Duodenal mucosa (tissue), 2 donors: ENCODE data around the gene CCDC85C.

ENCODE experiments used
- H3K27ac ChIP-seq: one replicate; pipeline ENCODE4 v1.7.0; 2013; ENCODE audit warnings: low read depth, low read length
- H3K27me3 ChIP-seq, 2 donors: one replicate each; pipeline ENCODE4 v1.7.0; 2013; ENCODE audit warnings: low read length in 2 of 2, control low read depth in 1 of 2; ENCODE audit not compliant: insufficient read depth in 2 of 2, control insufficient read depth in 1 of 2
- H3K36me3 ChIP-seq, 2 donors: one replicate each; pipeline ENCODE4 v1.7.0; 2013; ENCODE audit warnings: low read length in 2 of 2, control low read depth in 1 of 2; ENCODE audit not compliant: insufficient read depth in 2 of 2, control insufficient read depth in 1 of 2
- H3K4me1 ChIP-seq, 2 donors: one replicate each; pipeline ENCODE4 v1.7.0; 2013; ENCODE audit warnings: low read length in 2 of 2, control low read depth in 1 of 2; ENCODE audit not compliant: insufficient read depth in 2 of 2, control insufficient read depth in 1 of 2
- H3K4me3 ChIP-seq, 2 donors: one replicate each; pipeline ENCODE4 v1.7.0; 2013; ENCODE audit warnings: low read length in 2 of 2, low read depth in 1 of 2
- H3K9ac ChIP-seq, 2 donors: one replicate each; pipeline ENCODE4 v1.7.0; 2013; ENCODE audit warnings: low read length in 2 of 2, low read depth in 1 of 2
- H3K9me3 ChIP-seq, 2 donors: one replicate each; pipeline ENCODE4 v1.7.0; 2013; ENCODE audit warnings: low read length in 2 of 2, control low read depth in 1 of 2; ENCODE audit not compliant: control insufficient read depth in 1 of 2

Gene CCDC85C

GRCh38 chr14:99566009-99566389, 38.0 kb downstream of the CCDC85C start:
- H3K27ac ChIP-seq, result no peak overlapping the region

DNA sequence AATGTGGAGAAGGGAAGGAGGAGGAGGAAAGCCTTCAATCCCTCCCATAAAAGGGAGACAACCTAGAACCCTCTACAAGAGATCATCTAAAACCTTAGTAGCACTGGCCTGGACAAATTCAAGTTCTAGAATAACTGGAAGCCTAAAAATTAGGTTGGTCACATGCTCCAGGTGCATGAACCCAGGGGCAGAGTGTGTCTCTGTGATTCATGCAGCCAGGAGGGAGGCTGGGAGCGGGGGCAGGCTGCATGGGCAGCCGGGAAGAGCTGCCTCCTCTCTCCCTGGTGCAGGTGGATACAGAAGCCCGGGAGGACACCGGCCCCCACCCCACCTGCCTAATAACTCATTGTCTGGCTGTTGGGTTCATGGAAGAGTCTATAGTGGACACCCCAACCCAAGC, 38.6 kb downstream of the CCDC85C start:
- H3K9ac ChIP-seq, result peak overlapping the region in 1 of 2 donors; percentile 35
- peaks cover 86 to 92% of the 10 kb centered on the region in 2 donors for H3K4me1 ChIP-seq
- H3K36me3 ChIP-seq, result no peaks in the 10 kb centered on the region
- H3K4me3 ChIP-seq, result no peak overlapping the region
- no peaks in the 10 kb centered on the region for H3K27me3 ChIP-seq
- no peak overlapping the region for H3K27ac ChIP-seq
- H3K9me3 ChIP-seq, result no peaks in the 10 kb centered on the region

More at GRCh38 chr14:99566009-99566389, 38.0 kb downstream of the CCDC85C start:
- H3K9me3 ChIP-seq, result no peaks in the 10 kb centered on the region
- no peaks in the 10 kb centered on the region for H3K36me3 ChIP-seq
- peak overlapping the region in 1 of 2 donors; percentile 35 for H3K9ac ChIP-seq
- no peak overlapping the region for H3K4me3 ChIP-seq
- H3K27me3 ChIP-seq, result no peaks in the 10 kb centered on the region
- H3K4me1 ChIP-seq, result peaks cover 88 to 93% of the 10 kb centered on the region in 2 donors

- no peaks in the 10 kb centered on the region for H3K9me3 ChIP-seq
- peaks cover 81 to 87% of the 10 kb centered on the region in 2 donors for H3K4me1 ChIP-seq
- no peaks in the 10 kb centered on the region for H3K36me3 ChIP-seq
- H3K4me3 ChIP-seq, result no peak overlapping the region
- H3K9ac ChIP-seq, result no peak overlapping the region
- H3K27me3 ChIP-seq, result no peaks in the 10 kb centered on the region
- H3K27ac ChIP-seq, result no peak overlapping the region
Measured at GRCh38 chr14:99564926-99565259, 39.1 kb downstream of the CCDC85C start.

DNA sequence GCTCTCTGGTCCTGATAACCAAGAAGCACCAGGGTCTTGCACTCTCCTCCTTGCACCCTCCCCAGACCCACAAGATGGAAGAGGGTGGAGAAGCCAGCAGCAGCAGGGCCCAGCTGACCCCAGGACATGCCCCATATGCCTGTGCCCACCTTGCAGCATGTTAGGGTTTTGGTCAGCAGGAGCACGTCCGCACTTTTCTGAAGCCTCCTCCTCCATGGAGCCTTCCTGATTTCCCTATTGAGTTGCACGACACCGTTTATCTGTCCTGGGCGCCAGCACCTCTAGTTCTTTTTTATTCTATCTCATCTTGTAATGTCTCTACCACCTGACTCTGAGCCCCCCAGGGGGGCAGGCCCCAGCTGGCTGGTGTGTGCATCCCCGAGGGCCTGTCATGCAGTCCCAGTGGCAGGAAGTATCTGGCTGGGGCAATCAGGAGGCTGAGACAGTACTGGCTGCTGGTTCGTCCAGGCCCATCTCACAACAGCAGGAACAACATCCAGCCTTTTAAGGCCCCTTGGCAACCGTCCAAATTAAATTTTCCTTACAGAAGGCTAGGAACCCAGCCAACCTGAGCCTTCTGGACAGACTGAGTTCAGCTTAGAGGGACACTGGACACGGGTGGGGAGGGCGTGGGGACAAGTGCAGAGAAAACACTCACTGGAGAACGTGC, 39.6 kb downstream of the CCDC85C start:
- Histone ChIP-seq H3K27ac (no peak overlapping the region), H3K27me3 (no peaks in the 10 kb centered on the region), H3K9ac (no peak overlapping the region), H3K4me3 (no peak overlapping the region), H3K9me3 (no peaks in the 10 kb centered on the region), H3K4me1 (peaks cover 78 to 82% of the 10 kb centered on the region in 2 donors), H3K36me3 (no peaks in the 10 kb centered on the region)

DNA sequence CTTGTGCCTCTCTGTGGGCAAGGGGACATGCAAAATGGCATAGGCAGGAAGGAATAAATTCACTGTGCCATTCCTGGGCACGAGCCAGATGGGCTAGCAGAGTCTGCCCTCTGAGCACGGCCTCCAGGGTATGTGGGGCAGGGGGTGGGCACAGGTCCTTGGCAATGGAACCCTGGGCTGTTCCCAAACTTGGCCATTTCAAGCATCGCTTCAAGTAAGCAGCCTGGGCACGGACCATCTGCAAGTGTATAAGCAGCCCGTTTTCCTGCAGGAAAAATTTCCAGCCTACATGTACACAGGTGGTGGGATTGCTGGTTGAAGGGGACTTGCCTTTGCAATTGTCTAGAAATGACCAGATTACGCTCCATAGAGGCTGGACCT, 40.3 kb downstream of the CCDC85C start:
- no peaks in the 10 kb centered on the region for H3K9me3 ChIP-seq
- H3K36me3 ChIP-seq, result no peaks in the 10 kb centered on the region
- H3K9ac ChIP-seq, result no peak overlapping the region
- no peaks in the 10 kb centered on the region for H3K27me3 ChIP-seq
- H3K4me1 ChIP-seq, result peaks cover 72 to 76% of the 10 kb centered on the region in 2 donors
- no peak overlapping the region for H3K27ac ChIP-seq
- no peak overlapping the region for H3K4me3 ChIP-seq

GRCh38 chr14:99562856-99563748, 40.9 kb downstream of the CCDC85C start:
- Histone ChIP-seq H3K9me3 (no peaks in the 10 kb centered on the region), H3K9ac (no peak overlapping the region), H3K4me3 (no peak overlapping the region), H3K27me3 (no peaks in the 10 kb centered on the region), H3K4me1 (peaks cover 66 to 69% of the 10 kb centered on the region in 2 donors), H3K36me3 (no peaks in the 10 kb centered on the region), H3K27ac (no peak overlapping the region)

DNA sequence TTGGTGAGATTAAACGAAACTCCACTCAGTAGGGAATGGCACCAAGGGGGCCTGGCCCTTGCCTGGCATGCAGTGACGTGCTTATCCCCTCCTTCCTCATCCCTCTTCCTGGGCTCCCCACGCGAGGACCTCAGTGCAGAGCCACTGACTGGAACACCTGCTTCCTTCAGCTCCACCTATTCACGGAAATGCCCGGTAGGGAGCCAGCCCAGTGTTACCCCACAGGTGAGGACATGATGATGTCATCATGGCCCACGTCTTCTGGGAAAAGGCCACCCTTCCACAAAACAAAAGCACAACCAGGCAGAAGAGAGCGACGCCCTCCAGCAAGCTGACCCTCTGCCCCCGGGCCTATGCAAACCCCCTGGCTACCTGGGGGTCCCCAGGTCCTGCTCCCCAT, 42.1 kb downstream of the CCDC85C start:
- H3K9me3 ChIP-seq, result no peaks in the 10 kb centered on the region
- no peak overlapping the region for H3K27ac ChIP-seq
- H3K27me3 ChIP-seq, result no peaks in the 10 kb centered on the region
- peaks cover 61 to 62% of the 10 kb centered on the region in 2 donors for H3K4me1 ChIP-seq
- no peak overlapping the region for H3K4me3 ChIP-seq
- no peak overlapping the region for H3K9ac ChIP-seq
- no peaks in the 10 kb centered on the region for H3K36me3 ChIP-seq

DNA sequence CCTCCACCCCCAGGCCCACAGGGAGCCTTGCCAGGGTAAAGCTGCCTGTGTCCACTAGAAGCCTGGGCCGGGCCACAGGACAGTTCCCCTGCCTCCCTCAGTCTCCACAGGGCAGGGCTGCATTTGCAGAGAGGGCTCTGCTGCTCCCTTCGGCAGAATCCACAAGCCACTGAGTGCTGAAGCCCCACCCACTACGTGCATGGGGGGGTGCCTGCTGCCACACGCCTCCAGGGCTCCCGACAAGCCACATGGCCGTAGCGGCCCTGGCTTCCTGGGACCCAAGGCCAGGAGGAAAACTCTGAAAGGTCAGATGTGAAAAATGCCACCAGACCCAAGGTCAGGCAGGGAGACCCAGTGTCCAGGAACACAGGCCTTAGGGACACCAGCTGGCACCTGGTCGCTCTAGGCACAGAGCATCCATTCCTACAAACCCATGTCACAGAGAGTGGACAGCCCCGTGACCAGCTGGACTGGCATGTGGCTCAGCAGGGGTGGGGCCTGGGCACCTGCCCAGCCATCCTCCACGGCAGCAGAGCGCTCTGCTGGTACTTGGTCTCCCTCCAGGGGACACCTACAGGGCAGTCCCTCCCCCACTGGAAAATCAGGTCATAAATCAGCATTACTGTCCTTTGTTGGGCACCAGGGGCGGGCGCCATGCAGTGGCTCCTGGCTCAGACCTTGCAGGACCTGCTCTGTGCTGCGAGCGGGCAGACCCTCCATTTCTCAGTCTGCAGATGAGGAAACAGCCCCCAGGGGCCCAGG, 42.9 kb downstream of the CCDC85C start:
- no peaks in the 10 kb centered on the region for H3K36me3 ChIP-seq
- no peaks in the 10 kb centered on the region for H3K27me3 ChIP-seq
- H3K4me1 ChIP-seq, result peaks cover 53 to 54% of the 10 kb centered on the region in 2 donors
- H3K27ac ChIP-seq, result no peak overlapping the region
- H3K4me3 ChIP-seq, result no peak overlapping the region
- no peak overlapping the region for H3K9ac ChIP-seq
- no peaks in the 10 kb centered on the region for H3K9me3 ChIP-seq

GRCh38 chr14:99560403-99560802, 43.6 kb downstream of the CCDC85C start:
- no peak overlapping the region for H3K9ac ChIP-seq
- H3K36me3 ChIP-seq, result no peaks in the 10 kb centered on the region
- no peaks in the 10 kb centered on the region for H3K9me3 ChIP-seq
- no peaks in the 10 kb centered on the region for H3K27me3 ChIP-seq
- H3K27ac ChIP-seq, result no peak overlapping the region
- peaks cover 48 to 53% of the 10 kb centered on the region in 2 donors for H3K4me1 ChIP-seq
- H3K4me3 ChIP-seq, result no peak overlapping the region
